H1 (cell line): ENCODE measurements around the gene SLC43A3. TPM values are rescaled to one million over a fixed set of nuclear protein-coding genes. Genes with fewer than 3 reads are reported as not detected.

Source experiments
- ASH2L ChIP-seq: fragments of 200-600, 300-600 bp; sonication (generic); IDR thresholded peaks from one replicate; pipeline ENCODE4 v1.7.1; 2017; ENCODE audit warnings: low read length
- FOSL1 ChIP-seq: IDR thresholded peaks from 2 replicates; pipeline ENCODE4 v1.6.1; 2011; ENCODE audit warnings: mild to moderate bottlenecking, low read depth, low read length, moderate library complexity; ENCODE audit not compliant: insufficient read depth
- JUND ChIP-seq: IDR thresholded peaks from 2 replicates; pipeline ENCODE4 v1.6.1; 2011; ENCODE audit warnings: mild to moderate bottlenecking, improper control_type of control experiment, low read length
- RAD21 ChIP-seq, 2 experiments: IDR thresholded peaks in 1 of 2; conservative IDR thresholded peaks in 1 of 2; 2 replicates each; pipeline ENCODE4 v1.6.1; 2011; ENCODE audit warnings: low read depth in 2 of 2, low read length in 2 of 2, improper control_type of control experiment in 1 of 2, inconsistent platforms in 1 of 2, mild to moderate bottlenecking in 1 of 2, moderate library complexity in 1 of 2
- SRF ChIP-seq: IDR thresholded peaks from 2 replicates; pipeline ENCODE4 v1.6.1; 2011; ENCODE audit warnings: mild to moderate bottlenecking, low read depth, low read length, moderate library complexity
- polyA plus RNA-seq, 7 experiments: library from polyadenylated mRNA; depleted of rRNA in 3 of 7; stranded (reverse) in 5 of 7; unstranded in 2 of 7; fragments of >200 nt in 5 of 7; fragments of 200-250 nt in 2 of 7; gene quantifications; 1 replicate in 5 of 7; 2 replicates in 1 of 7; 4 replicates in 1 of 7; pipeline versions ENCODE4 v1.2.1 to v1.2.3, GENCODE V29; 2011 to 2013; ENCODE audit warnings: missing spikeins in 2 of 7, mixed read lengths in 2 of 7
- total RNA-seq: library from RNA; stranded (reverse); fragmentation: NEBNext Ultra II Directional; extraction: Animal tissue kit (Norgen Biotek cat#: 25700); gene quantifications from 2 replicates; pipeline ENCODE4 v1.2.1, GENCODE V29; 2021

SLC43A3 gene
- total and polyA plus RNA-seq, 2 of the 8 experiments (the other 6 are each of a cell fraction or from before 2014, with no cell fraction given) = 31.8 to 67.8 TPM

GRCh38 chr11:57458410-57459163 lies 31.7 kb upstream of the SLC43A3 start (continued):
- peak; percentile 34; the same call in 1 of the 2 replicates for TF ChIP-seq JUND
- TF ChIP-seq SRF = no peak
- TF ChIP-seq FOSL1 = no peak
- TF ChIP-seq RAD21 (IDR thresholded peaks at IDR 0.05 in 1 of 2, conservative IDR thresholded peaks at IDR 0.05 in 1 of 2; ENCODE audit: low read depth in 2 of 2, low read length in 2 of 2) = peak; percentile 33 to 60; a peak in 3 of 4 replicates
- peak; percentile 69 for TF ChIP-seq ASH2L
